ENCODE measurements around the gene URB1.

DNA sequence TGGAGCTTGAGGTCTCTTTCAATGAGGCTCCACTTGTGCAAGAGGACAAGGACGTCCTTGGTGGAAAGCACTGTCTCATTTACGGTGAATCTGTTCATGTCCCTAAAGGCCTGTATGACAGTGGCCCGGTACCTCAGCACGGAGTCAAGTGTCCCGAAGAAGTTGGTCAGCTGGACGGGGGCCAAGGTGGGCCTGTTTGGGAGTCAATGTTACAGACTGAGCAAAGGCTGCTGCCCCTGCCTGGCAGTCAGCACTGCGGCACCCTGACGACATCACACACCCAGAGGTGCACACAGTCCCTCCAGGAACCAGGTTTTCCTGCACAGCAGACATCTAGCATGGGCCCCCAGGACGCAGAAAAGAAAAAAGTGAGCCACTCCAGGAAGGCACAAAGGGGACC is 75.1 kb downstream of the URB1 start:
- TF ChIP-seq, protein P1, sequence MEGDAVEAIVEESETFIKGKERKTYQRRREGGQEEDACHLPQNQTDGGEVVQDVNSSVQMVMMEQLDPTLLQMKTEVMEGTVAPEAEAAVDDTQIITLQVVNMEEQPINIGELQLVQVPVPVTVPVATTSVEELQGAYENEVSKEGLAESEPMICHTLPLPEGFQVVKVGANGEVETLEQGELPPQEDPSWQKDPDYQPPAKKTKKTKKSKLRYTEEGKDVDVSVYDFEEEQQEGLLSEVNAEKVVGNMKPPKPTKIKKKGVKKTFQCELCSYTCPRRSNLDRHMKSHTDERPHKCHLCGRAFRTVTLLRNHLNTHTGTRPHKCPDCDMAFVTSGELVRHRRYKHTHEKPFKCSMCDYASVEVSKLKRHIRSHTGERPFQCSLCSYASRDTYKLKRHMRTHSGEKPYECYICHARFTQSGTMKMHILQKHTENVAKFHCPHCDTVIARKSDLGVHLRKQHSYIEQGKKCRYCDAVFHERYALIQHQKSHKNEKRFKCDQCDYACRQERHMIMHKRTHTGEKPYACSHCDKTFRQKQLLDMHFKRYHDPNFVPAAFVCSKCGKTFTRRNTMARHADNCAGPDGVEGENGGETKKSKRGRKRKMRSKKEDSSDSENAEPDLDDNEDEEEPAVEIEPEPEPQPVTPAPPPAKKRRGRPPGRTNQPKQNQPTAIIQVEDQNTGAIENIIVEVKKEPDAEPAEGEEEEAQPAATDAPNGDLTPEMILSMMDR (IDR thresholded peaks at IDR 0.05; ENCODE audit: low read depth, low read length): no peak
- TF ChIP-seq POLR2A (IDR thresholded peaks at IDR 0.05; ENCODE audit: extremely low read depth, insufficient read length): no peak
- TF ChIP-seq, protein P2, sequence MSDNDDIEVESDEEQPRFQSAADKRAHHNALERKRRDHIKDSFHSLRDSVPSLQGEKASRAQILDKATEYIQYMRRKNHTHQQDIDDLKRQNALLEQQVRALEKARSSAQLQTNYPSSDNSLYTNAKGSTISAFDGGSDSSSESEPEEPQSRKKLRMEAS (IDR thresholded peaks at IDR 0.05; ENCODE audit: low read depth, low read length): no peak
- TF ChIP-seq MYC (IDR thresholded peaks at IDR 0.05; ENCODE audit: low read depth, low read length): no peak

Measured in NB4 (cell line).